ACC112 (cell line): ENCODE data around the gene TBL1XR1.
"Not testable (repeated sequence)": the region's sequence is repeated elsewhere in the genome, so short reads cannot be mapped to it uniquely, and the experiment has no call there.

Experiments
- H2AFZ ChIP-seq: fragments of 200-600 bp; sonication (generic); one replicate; pipeline ENCODE4 v1.6.0; 2017; ENCODE audit warnings: antibody characterized with exemption, low read length; ENCODE audit not compliant: unreplicated experiment
- H3K27ac ChIP-seq: fragments of 200-600 bp; sonication (generic); 2 replicates; pipeline ENCODE4 v1.5.1; 2014; ENCODE audit warnings: low read depth, mild to moderate bottlenecking, antibody characterized with exemption, low read length, moderate library complexity
- H3K27me3 ChIP-seq: fragments of 200-600 bp; sonication (generic); 2 replicates; pipeline ENCODE4 v1.6.1; 2014; ENCODE audit warnings: mild to moderate bottlenecking, antibody characterized with exemption, low read length, moderate library complexity, mixed read lengths; ENCODE audit not compliant: insufficient read depth
- H3K36me3 ChIP-seq: fragments of 200-600 bp; sonication (generic); 2 replicates; pipeline ENCODE4 v1.6.1; 2016; ENCODE audit warnings: mild to moderate bottlenecking, antibody characterized with exemption, low read length, moderate library complexity, mixed read lengths; ENCODE audit not compliant: insufficient read depth
- H3K4me1 ChIP-seq: fragments of 200-600 bp; sonication (generic); one replicate; pipeline ENCODE4 v1.6.1; 2016; ENCODE audit warnings: low read length, mixed read lengths; ENCODE audit not compliant: insufficient read depth, unreplicated experiment, control insufficient read depth
- H3K4me3 ChIP-seq: fragments of 200-600 bp; sonication (generic); 2 replicates; pipeline ENCODE4 v1.5.1; 2014; ENCODE audit warnings: mild to moderate bottlenecking, low read depth, low read length
- H3K79me2 ChIP-seq: fragments of 200-600 bp; sonication (generic); one replicate; pipeline ENCODE4 v1.6.0; 2016; ENCODE audit warnings: low read length; ENCODE audit not compliant: control insufficient read depth, unreplicated experiment, insufficient read depth

The TBL1XR1 gene

DNA sequence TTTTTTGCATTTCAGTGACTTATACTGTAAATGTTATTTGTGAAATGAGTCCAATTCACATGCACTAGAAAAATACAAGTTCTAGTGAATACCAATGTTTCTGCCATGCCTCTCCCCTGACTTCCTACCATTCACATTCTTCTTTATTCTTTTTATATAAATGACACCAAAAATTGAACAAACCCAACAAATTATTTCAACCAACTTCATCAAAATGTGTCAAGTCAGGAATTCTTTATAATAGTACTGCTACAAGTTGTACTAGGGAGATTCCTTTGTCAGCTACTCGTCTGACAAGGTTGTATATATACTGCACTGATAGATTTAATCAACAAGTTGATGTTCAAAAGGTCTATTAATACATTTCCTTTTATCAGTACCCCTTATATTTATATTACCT is 3.0 kb downstream of the TBL1XR1 start:
- Histone ChIP-seq H3K27me3 (no peaks in the 10 kb centered on the region), H3K4me1 (peaks cover 25% of the 10 kb centered on the region), H3K4me3 (peak overlapping the region; percentile 99), H3K79me2 (peaks cover 71% of the 10 kb centered on the region), H3K27ac (no peak overlapping the region), H2AFZ (no peak overlapping the region), H3K36me3 (no peaks in the 10 kb centered on the region)

DNA sequence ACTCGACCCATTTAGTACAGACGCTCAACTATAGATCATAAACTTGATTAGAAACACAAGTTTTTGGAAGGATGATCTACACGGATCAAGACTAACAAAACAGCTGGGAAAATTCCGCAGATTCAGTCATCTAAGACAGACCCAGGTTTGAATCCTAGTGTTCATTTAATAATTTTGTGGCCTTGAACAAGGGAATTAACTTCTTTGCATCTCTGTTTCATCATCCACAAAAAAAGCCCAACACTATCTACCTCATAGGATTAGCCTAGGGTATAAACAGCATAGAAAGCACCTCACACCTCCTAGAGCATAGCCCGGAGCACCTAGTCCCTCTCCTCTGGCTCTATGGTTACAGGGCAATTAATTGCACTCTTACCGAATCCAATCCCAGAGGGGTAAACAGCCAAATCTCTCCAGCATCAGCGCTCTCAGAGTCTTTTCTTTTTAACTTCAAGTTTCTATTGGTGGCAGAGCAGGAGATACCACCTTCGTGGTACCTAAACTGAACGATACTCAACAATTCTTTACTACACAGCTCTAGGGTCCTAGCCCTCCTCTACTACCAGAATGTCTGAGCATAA is 3.5 kb downstream of the TBL1XR1 start:
- no peaks in the 10 kb centered on the region for H3K27me3 ChIP-seq
- H2AFZ ChIP-seq = no peak overlapping the region
- H3K4me1 ChIP-seq = peaks cover 22% of the 10 kb centered on the region
- H3K27ac ChIP-seq = no peak overlapping the region
- no peaks in the 10 kb centered on the region for H3K36me3 ChIP-seq
- peaks cover 77% of the 10 kb centered on the region for H3K79me2 ChIP-seq
- H3K4me3 ChIP-seq = no peak overlapping the region

DNA sequence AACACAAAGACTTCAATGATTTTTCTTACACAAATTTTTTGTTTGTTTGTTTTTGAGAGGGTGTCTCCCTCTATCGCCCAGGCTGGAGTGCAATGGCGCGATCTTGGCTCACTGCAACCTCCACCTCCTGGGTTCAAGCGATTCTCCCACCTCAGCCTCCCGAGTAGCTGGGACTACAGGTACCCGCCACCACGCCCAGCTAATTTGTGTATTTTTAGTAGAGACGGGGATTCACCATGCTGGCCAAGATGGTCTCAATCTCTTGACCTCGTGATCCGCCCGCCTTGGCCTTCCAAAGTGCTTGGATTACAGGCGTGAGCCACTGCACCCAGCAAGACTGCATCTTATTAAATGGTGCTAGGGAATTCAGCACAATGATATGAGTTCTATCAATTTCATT is 4.0 kb downstream of the TBL1XR1 start:
- H2AFZ ChIP-seq, H3K36me3 ChIP-seq, H3K27me3 ChIP-seq, H3K4me3 ChIP-seq, H3K27ac ChIP-seq: not testable (repeated sequence)
- Histone ChIP-seq H3K79me2 (peaks cover 82% of the 10 kb centered on the region), H3K4me1 (peaks cover 17% of the 10 kb centered on the region)

DNA sequence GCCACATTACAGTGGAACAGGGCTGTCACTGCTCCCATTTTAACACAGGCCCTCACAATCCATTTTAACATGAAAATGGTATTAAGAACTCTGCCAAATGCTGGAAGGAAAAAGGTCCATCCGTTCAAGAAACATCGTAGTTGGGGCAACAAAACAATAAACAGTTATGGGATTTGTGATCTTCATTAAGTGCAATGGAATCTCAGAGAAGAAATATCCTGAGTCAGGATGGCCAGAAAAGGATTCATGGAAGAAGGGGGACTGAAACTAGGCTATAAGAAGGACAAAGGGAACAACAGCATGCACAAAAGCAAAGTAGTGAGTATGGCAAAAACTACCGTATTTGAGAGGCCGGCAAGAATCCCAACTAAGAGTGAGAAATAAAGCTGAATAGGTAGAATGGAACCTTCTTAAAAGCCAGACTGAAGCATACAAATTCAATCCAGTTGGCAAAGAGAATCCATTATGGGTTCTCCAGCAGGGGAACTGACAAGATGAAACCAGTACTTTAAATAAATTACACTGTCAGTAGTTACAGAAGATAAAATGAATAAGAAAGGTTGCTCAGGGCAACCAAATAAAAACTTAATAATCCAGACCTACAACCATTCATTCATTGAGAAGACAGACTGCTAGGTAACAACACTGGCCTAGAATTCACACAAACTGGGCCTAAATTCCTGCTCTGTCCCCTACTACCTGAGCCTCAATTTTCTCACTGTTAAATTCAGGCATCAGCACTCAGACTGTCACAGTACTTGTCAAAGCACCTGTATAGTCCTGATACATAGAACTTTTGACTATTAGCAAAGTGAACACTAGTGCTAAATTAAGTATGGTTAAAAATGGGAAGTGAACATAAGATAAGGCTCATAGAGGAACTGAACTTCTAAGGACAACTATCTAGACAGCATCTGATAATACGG is 6.3 kb downstream of the TBL1XR1 start:
- H3K4me1 ChIP-seq = peaks cover 16% of the 10 kb centered on the region
- no peaks in the 10 kb centered on the region for H3K27me3 ChIP-seq
- peak overlapping the region; percentile 5; the same call in 1 of the 2 replicates for H3K27ac ChIP-seq
- no peak overlapping the region; the same call in 1 of the 2 replicates for H3K4me3 ChIP-seq
- H3K79me2 ChIP-seq = peaks cover 95% of the 10 kb centered on the region
- no peak overlapping the region for H2AFZ ChIP-seq
- H3K36me3 ChIP-seq = no peaks in the 10 kb centered on the region

DNA sequence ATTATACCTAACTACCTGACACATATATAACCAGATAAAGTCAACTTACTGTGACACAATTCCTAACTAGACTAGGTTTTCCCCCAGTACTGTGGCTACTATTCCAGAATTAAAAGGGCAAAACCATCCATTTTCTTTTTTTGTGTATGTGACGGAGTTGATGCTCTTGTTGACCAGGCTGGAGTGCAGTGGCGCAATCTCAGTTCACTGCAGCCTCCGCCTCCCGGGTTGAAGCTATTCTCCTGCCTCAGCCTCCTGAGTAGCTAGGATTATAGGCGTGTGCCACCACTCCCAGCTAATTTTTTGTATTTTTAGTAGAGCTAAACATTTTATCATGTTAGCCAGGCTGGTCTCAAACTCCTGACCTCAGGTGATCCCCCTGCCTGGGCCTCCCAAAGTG is 7.1 kb downstream of the TBL1XR1 start:
- not testable (repeated sequence) for H3K27ac ChIP-seq, H3K27me3 ChIP-seq, H3K4me3 ChIP-seq, H3K36me3 ChIP-seq, H2AFZ ChIP-seq
- peaks cover 94% of the 10 kb centered on the region for H3K79me2 ChIP-seq
- peaks cover 19% of the 10 kb centered on the region for H3K4me1 ChIP-seq

DNA sequence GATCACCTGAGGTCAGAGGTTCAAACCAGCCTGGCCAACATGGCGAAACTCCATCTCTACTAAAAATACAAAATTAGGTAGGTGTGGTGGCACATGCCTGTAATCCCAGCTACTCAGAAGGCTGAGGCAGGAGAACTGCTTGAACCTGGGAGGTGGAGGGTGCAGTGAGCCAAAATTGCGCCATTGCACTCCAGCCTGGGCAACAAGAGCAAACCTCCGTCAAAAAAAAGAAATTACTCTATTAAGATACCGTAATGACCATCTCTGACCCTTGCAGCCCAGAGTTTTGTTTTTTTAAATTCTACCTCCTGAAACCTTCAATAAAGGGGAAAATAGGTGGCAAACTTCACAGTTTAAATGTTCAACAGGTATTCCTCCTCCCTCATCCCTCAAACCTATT is 9.0 kb downstream of the TBL1XR1 start:
- Histone ChIP-seq H3K4me1 (peaks cover 18% of the 10 kb centered on the region), H3K79me2 (peaks cover 94% of the 10 kb centered on the region)
- H3K4me3 ChIP-seq, H2AFZ ChIP-seq, H3K27ac ChIP-seq, H3K27me3 ChIP-seq, H3K36me3 ChIP-seq: not testable (repeated sequence)

DNA sequence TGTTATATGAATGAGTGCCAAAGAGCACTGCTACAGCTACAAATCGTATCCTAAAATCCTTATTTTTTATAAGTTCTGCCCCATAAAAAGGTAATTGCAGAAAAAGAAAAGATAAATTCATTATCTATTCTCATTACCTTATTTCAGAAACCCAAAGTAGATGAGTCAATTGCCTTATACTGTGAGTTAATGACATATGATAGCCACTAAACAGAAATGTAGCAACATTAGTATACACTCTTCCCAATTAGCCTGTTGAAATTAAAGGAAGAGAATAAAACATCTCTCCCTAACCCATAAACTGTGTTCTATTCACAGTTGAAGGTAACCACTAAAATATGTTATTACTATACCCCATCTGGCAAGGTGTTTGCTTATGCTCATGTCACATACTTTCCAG is 11.0 kb downstream of the TBL1XR1 start:
- peaks cover 17% of the 10 kb centered on the region for H3K4me1 ChIP-seq

DNA sequence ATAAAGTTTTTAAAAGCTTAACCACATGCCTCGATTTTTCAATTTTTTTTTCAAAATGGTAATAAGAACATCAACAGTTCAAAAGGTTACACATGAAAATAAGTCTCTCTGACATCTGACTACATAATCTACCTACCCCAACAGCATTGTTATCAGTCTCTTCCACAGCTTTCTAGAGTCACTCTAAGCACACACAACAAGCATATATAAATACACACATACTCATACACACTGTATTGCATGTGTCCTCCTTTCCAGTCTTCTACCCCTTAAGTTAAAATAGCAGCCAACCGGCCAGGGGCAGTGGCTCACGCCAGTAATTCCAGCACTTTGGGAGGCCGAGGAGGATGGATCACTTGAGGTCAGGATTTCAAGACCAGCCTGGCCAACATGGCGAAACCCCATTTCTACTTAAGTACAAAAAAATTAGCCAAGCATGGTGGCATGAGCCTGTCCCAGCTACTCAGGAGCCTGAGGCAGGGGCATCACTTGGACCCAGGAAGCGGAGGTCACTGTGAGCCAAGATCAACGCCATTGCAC is 12.2 kb downstream of the TBL1XR1 start:
- peaks cover 10% of the 10 kb centered on the region for H3K4me1 ChIP-seq
- H3K4me3 ChIP-seq = no peak overlapping the region
- peaks cover 96% of the 10 kb centered on the region for H3K79me2 ChIP-seq
- H3K36me3 ChIP-seq = no peaks in the 10 kb centered on the region
- H2AFZ ChIP-seq = no peak overlapping the region
- no peak overlapping the region for H3K27ac ChIP-seq
- H3K27me3 ChIP-seq = no peaks in the 10 kb centered on the region

More for the DNA sequence above, 11.0 kb downstream of the TBL1XR1 start:
- Histone ChIP-seq H3K79me2 (peaks cover 98% of the 10 kb centered on the region), H2AFZ (no peak overlapping the region), H3K27ac (no peak overlapping the region), H3K4me3 (no peak overlapping the region), H3K27me3 (no peaks in the 10 kb centered on the region), H3K36me3 (no peaks in the 10 kb centered on the region)

DNA sequence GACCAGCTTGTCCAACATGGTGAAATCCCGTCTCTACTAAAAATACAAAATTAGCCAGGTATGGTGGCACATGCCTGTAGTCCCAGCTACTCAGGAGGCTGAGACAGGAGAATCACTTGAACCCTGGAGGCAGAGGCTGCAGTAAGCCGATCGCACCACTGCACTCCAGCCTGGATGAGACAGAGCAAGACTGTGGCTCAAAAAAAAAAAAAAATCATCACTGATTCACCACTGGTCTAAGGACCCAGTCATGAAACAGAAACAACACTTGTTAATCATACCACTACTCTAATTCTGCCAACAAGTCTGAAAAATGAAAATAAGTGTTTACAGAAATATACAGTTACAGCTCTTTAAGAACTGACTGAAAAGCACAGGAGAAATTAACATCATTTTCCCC is 12.7 kb downstream of the TBL1XR1 start:
- not testable (repeated sequence) for H3K36me3 ChIP-seq, H3K4me3 ChIP-seq, H3K27ac ChIP-seq, H2AFZ ChIP-seq, H3K27me3 ChIP-seq
- peaks cover 95% of the 10 kb centered on the region for H3K79me2 ChIP-seq
- peaks cover 11% of the 10 kb centered on the region for H3K4me1 ChIP-seq

DNA sequence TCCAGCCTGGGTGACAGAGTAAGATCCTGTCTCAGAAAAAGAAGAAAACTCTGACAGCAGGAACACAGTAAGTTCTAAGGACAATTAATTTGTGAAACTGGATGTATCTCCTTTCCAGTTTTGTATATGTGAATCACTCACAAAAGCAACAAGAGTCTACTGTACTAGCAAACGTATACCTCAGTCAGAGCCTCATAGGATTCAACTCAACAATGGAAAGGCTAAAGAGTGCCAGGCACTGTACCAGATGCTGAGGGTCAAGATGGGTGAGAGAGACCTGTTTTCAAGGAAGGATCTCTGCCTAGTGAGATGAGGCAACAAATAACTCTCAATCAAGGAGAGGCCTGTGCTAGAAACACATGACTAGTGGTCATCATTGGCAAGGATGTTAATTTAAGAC is 14.9 kb downstream of the TBL1XR1 start:
- Histone ChIP-seq H3K79me2 (peaks cover 96% of the 10 kb centered on the region), H2AFZ (no peak overlapping the region), H3K27ac (no peak overlapping the region), H3K4me1 (peaks cover 15% of the 10 kb centered on the region), H3K36me3 (no peaks in the 10 kb centered on the region), H3K4me3 (no peak overlapping the region), H3K27me3 (no peaks in the 10 kb centered on the region)

DNA sequence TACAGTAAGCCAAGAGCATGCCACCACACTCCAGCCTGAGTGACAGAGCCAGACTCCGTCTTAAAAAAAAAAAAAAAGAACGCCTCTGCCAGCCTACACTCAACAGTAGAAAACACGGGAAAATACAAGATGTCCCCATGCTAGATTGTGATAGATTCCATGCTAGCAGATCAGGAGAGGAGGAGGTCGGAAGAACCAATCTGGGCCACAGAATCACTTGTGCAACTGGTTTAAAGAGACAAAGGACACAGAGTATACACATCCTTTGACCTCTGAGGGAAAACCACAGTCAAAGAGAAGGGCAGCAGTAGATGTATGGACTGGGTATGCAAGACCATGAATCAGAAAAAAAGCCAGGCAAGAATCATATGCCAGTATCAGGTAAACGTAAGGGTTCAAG is 15.9 kb downstream of the TBL1XR1 start:
- Histone ChIP-seq H2AFZ (no peak overlapping the region), H3K79me2 (peaks cover 94% of the 10 kb centered on the region), H3K27me3 (no peaks in the 10 kb centered on the region), H3K27ac (no peak overlapping the region), H3K36me3 (no peaks in the 10 kb centered on the region), H3K4me1 (peaks cover 15% of the 10 kb centered on the region), H3K4me3 (no peak overlapping the region)
